Astrocyte (in vitro differentiated cells and primary cell): ENCODE data around the gene PSMA7. TPM values are rescaled to one million over a fixed set of nuclear protein-coding genes. Genes with fewer than 3 reads are reported as not detected.

Experiments used
- DNase-seq: peaks from one replicate; pipeline ENCODE4 v3.0.0-alpha.2; 2010; ENCODE audit warnings: low read depth
- FAIRE-seq: peaks from 2 replicates; lab custom pipeline; 2011; peaks lifted over from hg19 to GRCh38; lab: Jason Lieb, UNC
- H2AFZ ChIP-seq: 2 replicates; pipeline ENCODE4 v1.6.0; 2012; ENCODE audit warnings: low read depth, low read length, inconsistent platforms
- H3K27ac ChIP-seq: 2 replicates; pipeline ENCODE4 v1.5.1; 2011; ENCODE audit warnings: low read depth, low read length, inconsistent platforms
- H3K27me3 ChIP-seq: 2 replicates; pipeline ENCODE4 v1.6.0; 2011; ENCODE audit warnings: low read length, inconsistent platforms; ENCODE audit not compliant: insufficient read depth
- H3K36me3 ChIP-seq: 2 replicates; pipeline ENCODE4 v1.5.1; 2011; ENCODE audit warnings: low read length, inconsistent platforms; ENCODE audit not compliant: insufficient read depth
- H3K4me1 ChIP-seq: 2 replicates; pipeline ENCODE4 v1.5.1; 2011; ENCODE audit warnings: low read length, inconsistent platforms; ENCODE audit not compliant: insufficient read depth
- H3K4me2 ChIP-seq: 2 replicates; pipeline ENCODE4 v1.6.0; 2012; ENCODE audit warnings: low read length, inconsistent platforms
- H3K4me3 ChIP-seq: 2 replicates; pipeline ENCODE4 v1.5.1; 2011; ENCODE audit warnings: low read depth, mild to moderate bottlenecking, low read length, inconsistent platforms; ENCODE audit not compliant: insufficient read depth
- H3K79me2 ChIP-seq: 2 replicates; pipeline ENCODE4 v1.6.0; 2012; ENCODE audit warnings: mild to moderate bottlenecking, low read length, inconsistent platforms; ENCODE audit not compliant: insufficient read depth
- H3K9ac ChIP-seq: 2 replicates; pipeline ENCODE4 v1.6.0; 2012; ENCODE audit warnings: mild to moderate bottlenecking, low read length, inconsistent platforms
- H3K9me3 ChIP-seq: 2 replicates; pipeline ENCODE4 v1.5.1; 2012; ENCODE audit warnings: low read depth, mild to moderate bottlenecking, low read length, inconsistent platforms; ENCODE audit not compliant: insufficient read depth
- H4K20me1 ChIP-seq: 2 replicates; pipeline ENCODE4 v1.6.0; 2012; ENCODE audit warnings: low read length, inconsistent platforms; ENCODE audit not compliant: insufficient read depth
- H3K27ac Mint-ChIP-seq: one replicate; pipeline ENCODE4 v1.8.0; 2021; ENCODE audit warnings: mild to moderate bottlenecking, mixed read lengths; ENCODE audit not compliant: unreplicated experiment
- H3K27me3 Mint-ChIP-seq: one replicate; pipeline ENCODE4 v1.8.0; 2021; ENCODE audit warnings: low read depth, mixed read lengths; ENCODE audit not compliant: unreplicated experiment
- H3K36me3 Mint-ChIP-seq: one replicate; pipeline ENCODE4 v1.8.0; 2021; ENCODE audit warnings: low read depth, mixed read lengths; ENCODE audit not compliant: unreplicated experiment
- H3K4me1 Mint-ChIP-seq: one replicate; pipeline ENCODE4 v1.8.0; 2021; ENCODE audit warnings: low read depth, mixed read lengths; ENCODE audit not compliant: unreplicated experiment
- H3K4me3 Mint-ChIP-seq: one replicate; pipeline ENCODE4 v1.8.0; 2021; ENCODE audit warnings: mild to moderate bottlenecking, moderate library complexity, mixed read lengths; ENCODE audit not compliant: unreplicated experiment
- H3K9me3 Mint-ChIP-seq: one replicate; pipeline ENCODE4 v1.8.0; 2021; ENCODE audit warnings: mild to moderate bottlenecking, mixed read lengths; ENCODE audit not compliant: unreplicated experiment
- CTCF ChIP-seq: IDR thresholded peaks from 2 replicates; pipeline ENCODE4 v1.5.1; 2011; ENCODE audit warnings: low read depth, mild to moderate bottlenecking, inconsistent platforms, low read length, moderate library complexity; ENCODE audit not compliant: insufficient read depth
- EZH2 ChIP-seq: IDR thresholded peaks from 2 replicates; pipeline ENCODE4 v1.6.1; 2012; ENCODE audit warnings: mild to moderate bottlenecking, low read length, inconsistent platforms; ENCODE audit not compliant: insufficient read depth
- total RNA-seq: library from RNA; stranded (reverse); gene quantifications from 2 replicates; pipeline ENCODE4 v1.2.1, GENCODE V29; 2021

Gene PSMA7
- total RNA-seq, 1 donor from 2014 or later: 324 TPM

DNA sequence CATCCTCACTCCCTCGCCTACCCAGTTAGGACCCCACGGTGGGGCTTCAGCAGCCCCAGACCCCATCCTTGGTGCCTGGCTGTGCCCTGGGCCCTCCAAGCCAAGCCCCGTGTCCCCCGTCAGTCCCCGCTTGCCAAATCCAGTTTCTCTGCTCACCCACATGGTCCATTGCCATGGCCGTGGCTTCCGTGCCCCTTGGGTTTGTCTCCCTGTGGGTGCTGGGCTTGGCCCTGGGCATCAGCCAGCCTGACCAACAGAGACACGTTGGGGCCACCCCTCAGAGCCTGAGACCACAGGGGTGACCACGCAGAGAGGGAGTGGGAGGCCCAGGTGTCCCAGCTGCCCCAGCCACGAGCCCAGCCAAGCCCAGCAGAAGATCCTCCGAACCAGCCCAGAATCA is 8.0 kb upstream of the PSMA7 start:
- Histone ChIP-seq H4K20me1 (peaks cover 97% of the 10 kb centered on the region), H3K9me3 (no peaks in the 10 kb centered on the region), H3K4me2 (no peak overlapping the region), H3K36me3 (no peaks in the 10 kb centered on the region), H3K79me2 (peaks cover 98% of the 10 kb centered on the region), H2AFZ (no peak overlapping the region), H3K4me1 (peaks cover 18% of the 10 kb centered on the region), H3K27ac (no peak overlapping the region), H3K9ac (no peak overlapping the region), H3K4me3 (no peak overlapping the region), H3K27me3 (no peaks in the 10 kb centered on the region)
- H3K4me1 Mint-ChIP-seq: peaks cover 11% of the 10 kb centered on the region
- FAIRE-seq: no peak
- peaks cover 3% of the 10 kb centered on the region for H3K9me3 Mint-ChIP-seq
- no peak overlapping the region for H3K27ac Mint-ChIP-seq
- no peaks in the 10 kb centered on the region for H3K27me3 Mint-ChIP-seq
- DNase-seq: no peak
- no peak overlapping the region for H3K4me3 Mint-ChIP-seq
- TF ChIP-seq EZH2 (no peak), CTCF (no peak)
- H3K36me3 Mint-ChIP-seq: peaks cover 31% of the 10 kb centered on the region

- peaks cover 98% of the 10 kb centered on the region for H3K79me2 ChIP-seq
- peaks cover 97% of the 10 kb centered on the region for H4K20me1 ChIP-seq
- no peaks in the 10 kb centered on the region for H3K9me3 ChIP-seq
- peaks cover 25% of the 10 kb centered on the region for H3K36me3 Mint-ChIP-seq
- no peaks in the 10 kb centered on the region for H3K27me3 Mint-ChIP-seq
- no peaks in the 10 kb centered on the region for H3K36me3 ChIP-seq
- H3K4me1 ChIP-seq: peaks cover 11% of the 10 kb centered on the region
- no peak overlapping the region for H2AFZ ChIP-seq
- H3K27ac ChIP-seq: no peak overlapping the region
- H3K27me3 ChIP-seq: no peaks in the 10 kb centered on the region
- DNase-seq (no peak), FAIRE-seq (no peak)
- H3K4me2 ChIP-seq: no peak overlapping the region
- H3K9ac ChIP-seq: no peak overlapping the region
- H3K4me1 Mint-ChIP-seq: peaks cover 11% of the 10 kb centered on the region
- H3K9me3 Mint-ChIP-seq: peaks cover 3% of the 10 kb centered on the region
- H3K27ac Mint-ChIP-seq: peak overlapping the region; percentile 8
- no peak for TF ChIP-seq EZH2
- H3K4me3 ChIP-seq: no peak overlapping the region
- no peak overlapping the region for H3K4me3 Mint-ChIP-seq
Measured at GRCh38 chr20:62150310-62150575, 7.0 kb upstream of the PSMA7 start.

- H3K27ac Mint-ChIP-seq: peak overlapping the region; percentile 8
- peaks cover 97% of the 10 kb centered on the region for H4K20me1 ChIP-seq
- peak; percentile 39 for DNase-seq
Measured at GRCh38 chr20:62149532-62150309, 6.5 kb upstream of the PSMA7 start.

More at GRCh38 chr20:62149532-62150309, 6.5 kb upstream of the PSMA7 start:
- Histone ChIP-seq H3K27me3 (no peaks in the 10 kb centered on the region), H3K9ac (no peak overlapping the region), H3K79me2 (peaks cover 99% of the 10 kb centered on the region), H3K4me1 (peaks cover 12% of the 10 kb centered on the region), H3K36me3 (no peaks in the 10 kb centered on the region), H2AFZ (no peak overlapping the region), H3K9me3 (no peaks in the 10 kb centered on the region), H3K27ac (no peak overlapping the region), H3K4me3 (no peak overlapping the region), H3K4me2 (peak overlapping the region; percentile 4)
- H3K9me3 Mint-ChIP-seq: peaks cover 2% of the 10 kb centered on the region
- TF ChIP-seq CTCF: no peak
- TF ChIP-seq EZH2: no peak
- H3K36me3 Mint-ChIP-seq: peaks cover 22% of the 10 kb centered on the region
- no peak overlapping the region for H3K4me3 Mint-ChIP-seq
- H3K27me3 Mint-ChIP-seq: no peaks in the 10 kb centered on the region
- FAIRE-seq: no peak
- H3K4me1 Mint-ChIP-seq: peaks cover 14% of the 10 kb centered on the region
